GM23338 (cell line): ENCODE data around the gene UNC5A. TPM values are rescaled to one million over a fixed set of nuclear protein-coding genes. Genes with fewer than 3 reads are reported as not detected.
"Not testable (repeated sequence)": the region's sequence is repeated elsewhere in the genome, so short reads cannot be mapped to it uniquely, and the experiment has no call there.

Source experiments
- ATAC-seq: fragments of 200-7000 bp; cut with Tn5 transposase; 3 replicates; pipeline ENCODE4 v1.9.1; 2020
- DNase-seq: peaks from one replicate; pipeline ENCODE4 v3.0.0-alpha.2; 2015; ENCODE audit warnings: low spot score
- H2AFZ ChIP-seq: fragments of 200-600 bp; sonication (generic); 2 replicates; pipeline ENCODE4 v1.8.0; 2016; ENCODE audit warnings: antibody characterized with exemption, mild to moderate bottlenecking, moderate library complexity
- H3F3A ChIP-seq: fragments of 200-600 bp; sonication (generic); replicated peaks from 2 replicates; pipeline ENCODE4 v1.8.0; 2017; ENCODE audit warnings: antibody characterized with exemption, mixed run types, low read depth
- H3K27ac ChIP-seq: fragments of 200-600 bp; sonication (generic); 2 replicates; pipeline ENCODE4 v1.6.1; 2016; ENCODE audit warnings: low read depth
- H3K27me3 ChIP-seq: fragments of 200-600 bp; sonication (generic); 2 replicates; pipeline ENCODE4 v1.8.0; 2016; ENCODE audit warnings: mild to moderate bottlenecking, mixed run types, moderate library complexity; ENCODE audit not compliant: insufficient read depth
- H3K36me3 ChIP-seq: fragments of 200-600 bp; sonication (generic); 2 replicates; pipeline ENCODE4 v1.8.0; 2016; ENCODE audit warnings: mild to moderate bottlenecking; ENCODE audit not compliant: insufficient read depth
- H3K4me1 ChIP-seq: fragments of 200-600 bp; sonication (generic); 2 replicates; pipeline ENCODE4 v1.8.0; 2016; ENCODE audit warnings: mild to moderate bottlenecking, moderate library complexity; ENCODE audit not compliant: insufficient read depth
- H3K4me2 ChIP-seq: fragments of 200-600 bp; sonication (generic); 2 replicates; pipeline ENCODE4 v1.7.1; 2017; ENCODE audit warnings: mixed run types
- H3K4me3 ChIP-seq: fragments of 200-600 bp; sonication (generic); 2 replicates; pipeline ENCODE4 v1.6.1; 2016; ENCODE audit warnings: mixed run types
- H3K79me2 ChIP-seq: fragments of 200-600 bp; sonication (generic); replicated peaks from 2 replicates; pipeline ENCODE4 v1.8.0; 2017; ENCODE audit warnings: mild to moderate bottlenecking; ENCODE audit not compliant: insufficient read depth
- H3K9me2 ChIP-seq: fragments of 200-600 bp; sonication (generic); 2 replicates; pipeline ENCODE4 v1.8.0; 2017; ENCODE audit not compliant: insufficient read depth
- H4K20me1 ChIP-seq: fragments of 200-600 bp; sonication (generic); replicated peaks from 2 replicates; pipeline ENCODE4 v1.8.0; 2017; ENCODE audit warnings: mild to moderate bottlenecking; ENCODE audit not compliant: insufficient read depth
- H3K27ac Mint-ChIP-seq: 2 replicates; pipeline ENCODE4 v1.8.0; 2020; ENCODE audit warnings: inconsistent platforms, mild to moderate bottlenecking, moderate library complexity, mixed read lengths
- H3K27me3 Mint-ChIP-seq: 3 replicates; pipeline ENCODE4 v1.8.0; 2022; ENCODE audit warnings: low read depth, mild to moderate bottlenecking, moderate library complexity, mixed read lengths, inconsistent platforms; ENCODE audit not compliant: insufficient read depth, poor library complexity
- H3K36me3 Mint-ChIP-seq: 3 replicates; pipeline ENCODE4 v1.8.0; 2021; ENCODE audit warnings: low read depth, mild to moderate bottlenecking, inconsistent platforms, moderate library complexity, mixed read lengths
- H3K4me1 Mint-ChIP-seq: 3 replicates; pipeline ENCODE4 v1.8.0; 2020; ENCODE audit warnings: mild to moderate bottlenecking, inconsistent platforms, mixed read lengths
- H3K4me3 Mint-ChIP-seq: 3 replicates; pipeline ENCODE4 v1.8.0; 2021; ENCODE audit warnings: moderate library complexity, mild to moderate bottlenecking, inconsistent platforms, mixed read lengths
- H3K9me3 Mint-ChIP-seq: 3 replicates; pipeline ENCODE4 v1.8.0; 2020; ENCODE audit warnings: moderate library complexity, mild to moderate bottlenecking, inconsistent platforms, mixed read lengths
- CREB1 ChIP-seq: fragments of 250-450 bp; sonication (Bioruptor Pico); IDR thresholded peaks from 2 replicates; pipeline ENCODE4 v1.5.0; 2020; ENCODE audit warnings: low read depth, mild to moderate bottlenecking, moderate library complexity
- EZH2 ChIP-seq: fragments of 200-600 bp; sonication (generic); IDR thresholded peaks from one replicate; pipeline ENCODE4 v1.8.0; 2017; ENCODE audit warnings: antibody characterized with exemption, mild to moderate bottlenecking, low read depth; ENCODE audit not compliant: unreplicated experiment
- POLR2AphosphoS5 ChIP-seq: IDR thresholded peaks from 2 replicates; pipeline ENCODE4 v1.6.1; 2016; ENCODE audit warnings: antibody characterized with exemption, low read depth
- ZNF331 ChIP-seq: fragments of 250-450 bp; sonication (Bioruptor Pico); IDR thresholded peaks from 2 replicates; pipeline ENCODE4 v1.5.0; 2020; ENCODE audit warnings: low read depth, mild to moderate bottlenecking, moderate library complexity
- polyA plus RNA-seq: library from polyadenylated mRNA; unstranded; fragments of >200 nt; fragmentation: Nextera tagmentation; extraction: Ambion mirVana; gene quantifications from 2 replicates; pipeline ENCODE4 v1.2.1, GENCODE V29; 2016
- total RNA-seq: library from RNA; depleted of rRNA; stranded (reverse); fragments of >200 nt; shearing (Covaris generic); gene quantifications from 2 replicates; pipeline ENCODE4 v1.2.3, GENCODE V29; 2014
- TF ChIP-seq, protein P1 (sequence below), 2 experiments: fragments of 200-600 bp in 1 of 2; sonication (generic) in 1 of 2; conservative IDR thresholded peaks; 2 replicates each; pipeline versions ENCODE4 v1.5.1 to v1.6.1; 2016 to 2017; ENCODE audit warnings: antibody characterized with exemption in 2 of 2, low read depth in 2 of 2, mild to moderate bottlenecking in 2 of 2, moderate library complexity in 1 of 2

Gene UNC5A
- total and polyA plus RNA-seq, 2 experiments from 2014 or later = 0.92 to 3.9 TPM

- Mint-ChIP-seq H3K27ac (no peak overlapping the region), H3K36me3 (no peaks in the 10 kb centered on the region), H3K4me3 (no peak overlapping the region), H3K4me1 (peaks cover 24% of the 10 kb centered on the region), H3K27me3 (peaks cover 10% of the 10 kb centered on the region), H3K9me3 (no peaks in the 10 kb centered on the region; the same call in 2 of the 3 replicates)
- ATAC-seq = peak; percentile 82
- no peak for TF ChIP-seq EZH2
- TF ChIP-seq POLR2AphosphoS5 = peak; percentile 29; the same call in 1 of the 2 replicates
- TF ChIP-seq ZNF331 (CRISPR knock-in tag) = no peak
- peak; percentile 91 for TF ChIP-seq CREB1 (CRISPR knock-in tag)
- TF ChIP-seq, protein P1, sequence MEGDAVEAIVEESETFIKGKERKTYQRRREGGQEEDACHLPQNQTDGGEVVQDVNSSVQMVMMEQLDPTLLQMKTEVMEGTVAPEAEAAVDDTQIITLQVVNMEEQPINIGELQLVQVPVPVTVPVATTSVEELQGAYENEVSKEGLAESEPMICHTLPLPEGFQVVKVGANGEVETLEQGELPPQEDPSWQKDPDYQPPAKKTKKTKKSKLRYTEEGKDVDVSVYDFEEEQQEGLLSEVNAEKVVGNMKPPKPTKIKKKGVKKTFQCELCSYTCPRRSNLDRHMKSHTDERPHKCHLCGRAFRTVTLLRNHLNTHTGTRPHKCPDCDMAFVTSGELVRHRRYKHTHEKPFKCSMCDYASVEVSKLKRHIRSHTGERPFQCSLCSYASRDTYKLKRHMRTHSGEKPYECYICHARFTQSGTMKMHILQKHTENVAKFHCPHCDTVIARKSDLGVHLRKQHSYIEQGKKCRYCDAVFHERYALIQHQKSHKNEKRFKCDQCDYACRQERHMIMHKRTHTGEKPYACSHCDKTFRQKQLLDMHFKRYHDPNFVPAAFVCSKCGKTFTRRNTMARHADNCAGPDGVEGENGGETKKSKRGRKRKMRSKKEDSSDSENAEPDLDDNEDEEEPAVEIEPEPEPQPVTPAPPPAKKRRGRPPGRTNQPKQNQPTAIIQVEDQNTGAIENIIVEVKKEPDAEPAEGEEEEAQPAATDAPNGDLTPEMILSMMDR (conservative IDR thresholded peaks at IDR 0.05; ENCODE audit: low read depth in 2 of 2) = peak; percentile 66 to 94
- H3K79me2 ChIP-seq = no peaks in the 10 kb centered on the region
- no peak overlapping the region for H3K27ac ChIP-seq
- no peak overlapping the region for H3K4me3 ChIP-seq
- H3K36me3 ChIP-seq = no peaks in the 10 kb centered on the region
- H3K9me2 ChIP-seq = no peaks in the 10 kb centered on the region
- no peaks in the 10 kb centered on the region for H4K20me1 ChIP-seq
- H3F3A ChIP-seq = no peaks in the 10 kb centered on the region
- no peak overlapping the region for H2AFZ ChIP-seq
- no peaks in the 10 kb centered on the region for H3K4me1 ChIP-seq
- peak; percentile 84 for DNase-seq
- no peak overlapping the region for H3K4me2 ChIP-seq
- H3K27me3 ChIP-seq = no peaks in the 10 kb centered on the region
Measured at GRCh38 chr5:176870110-176870591, 59.8 kb downstream of the UNC5A start.

GRCh38 chr5:176870644-176871043 lies 60.3 kb downstream of the UNC5A start:
- Mint-ChIP-seq H3K4me1 (peaks cover 22% of the 10 kb centered on the region), H3K27me3 (peaks cover 11% of the 10 kb centered on the region)
- not testable (repeated sequence) for H3K27me3 ChIP-seq, H3K4me1 ChIP-seq, H3K4me3 Mint-ChIP-seq, H3F3A ChIP-seq, H3K27ac ChIP-seq, H3K27ac Mint-ChIP-seq, H3K9me3 Mint-ChIP-seq, H3K36me3 Mint-ChIP-seq, H3K4me2 ChIP-seq, H2AFZ ChIP-seq, H3K36me3 ChIP-seq, H4K20me1 ChIP-seq, ATAC-seq, H3K4me3 ChIP-seq, H3K9me2 ChIP-seq, H3K79me2 ChIP-seq, DNase-seq

DNA sequence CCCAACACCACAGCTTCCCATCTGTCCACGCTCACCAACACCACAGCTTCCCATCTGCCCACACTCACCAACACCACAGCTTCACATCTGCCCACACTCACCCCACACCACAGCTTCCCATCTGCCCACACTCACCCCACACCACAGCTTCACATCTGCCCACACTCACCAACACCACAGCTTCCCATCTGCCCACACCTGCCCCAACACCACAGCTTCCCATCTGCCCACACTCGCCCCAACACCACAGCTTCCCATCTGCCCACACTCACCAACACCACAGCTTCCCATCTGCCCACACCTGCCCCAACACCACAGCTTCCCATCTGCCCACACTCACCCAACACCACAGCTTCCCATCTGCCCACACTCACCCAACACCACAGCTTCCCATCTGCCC lies 62.2 kb downstream of the UNC5A start:
- peaks cover 16% of the 10 kb centered on the region for H3K27me3 Mint-ChIP-seq
- not testable (repeated sequence) for H3K4me1 ChIP-seq, H3K27ac Mint-ChIP-seq, H2AFZ ChIP-seq, H3K4me3 ChIP-seq, H3K27me3 ChIP-seq, H3K79me2 ChIP-seq, H3F3A ChIP-seq, H3K4me3 Mint-ChIP-seq, H3K4me2 ChIP-seq, ATAC-seq, H3K36me3 ChIP-seq, H3K27ac ChIP-seq, H3K9me2 ChIP-seq, H3K4me1 Mint-ChIP-seq, H3K9me3 Mint-ChIP-seq, H3K36me3 Mint-ChIP-seq, H4K20me1 ChIP-seq, DNase-seq

GRCh38 chr5:176873011-176873410 lies 62.7 kb downstream of the UNC5A start:
- not testable (repeated sequence) for H4K20me1 ChIP-seq, H3K79me2 ChIP-seq, H3K4me1 Mint-ChIP-seq, H3K4me2 ChIP-seq, H2AFZ ChIP-seq, H3K9me3 Mint-ChIP-seq, DNase-seq, H3K27me3 ChIP-seq, ATAC-seq, H3K36me3 Mint-ChIP-seq, H3K36me3 ChIP-seq, H3K4me1 ChIP-seq, H3K4me3 ChIP-seq, H3K9me2 ChIP-seq, H3K27ac ChIP-seq, H3F3A ChIP-seq, H3K4me3 Mint-ChIP-seq, H3K27ac Mint-ChIP-seq
- H3K27me3 Mint-ChIP-seq = peaks cover 18% of the 10 kb centered on the region
